RKO (cell line): ENCODE measurements around the gene WARS2.
"Not testable (repeated sequence)": the region's sequence is repeated elsewhere in the genome, so short reads cannot be mapped to it uniquely, and the experiment has no call there.

ENCODE experiments used
- DNase-seq: peaks from one replicate; pipeline ENCODE4 v3.0.0-alpha.2; 2016; ENCODE audit warnings: low spot score

The WARS2 gene

GRCh38 chr1:119139403-119139802, 1.1 kb downstream of the WARS2 start:
- no peak for DNase-seq

- no peak for DNase-seq
These were observed 4.1 kb downstream of the WARS2 start for GRCh38 chr1:119136401-119136800.

- no peak for DNase-seq
These were observed 6.5 kb downstream of the WARS2 start for GRCh38 chr1:119133987-119134386.

- no peak for DNase-seq
These were observed 8.3 kb downstream of the WARS2 start for GRCh38 chr1:119132179-119132578.

- DNase-seq, result no peak
These were observed 14.6 kb downstream of the WARS2 start for GRCh38 chr1:119125874-119126273.

GRCh38 chr1:119124764-119125163, 15.7 kb downstream of the WARS2 start:
- DNase-seq, result no peak

GRCh38 chr1:119121872-119122271, 18.6 kb downstream of the WARS2 start:
- not testable (repeated sequence) for DNase-seq

GRCh38 chr1:119116725-119117124, 23.7 kb downstream of the WARS2 start:
- no peak for DNase-seq

- DNase-seq, result no peak
These were observed 24.7 kb downstream of the WARS2 start for GRCh38 chr1:119115736-119116135.

GRCh38 chr1:119115311-119115710, 25.1 kb downstream of the WARS2 start:
- no peak for DNase-seq

GRCh38 chr1:119114786-119115185, 25.7 kb downstream of the WARS2 start:
- no peak for DNase-seq

- peak; percentile 43 for DNase-seq
These were observed 27.7 kb downstream of the WARS2 start for GRCh38 chr1:119112791-119113190.

- DNase-seq, result no peak
These were observed 28.2 kb downstream of the WARS2 start for GRCh38 chr1:119112244-119112643.

- DNase-seq, result no peak
These were observed 31.5 kb downstream of the WARS2 start for GRCh38 chr1:119108988-119109387.

GRCh38 chr1:119103764-119104163, 36.7 kb downstream of the WARS2 start:
- no peak for DNase-seq

- DNase-seq, result no peak
These were observed 38.4 kb downstream of the WARS2 start for GRCh38 chr1:119102051-119102450.

GRCh38 chr1:119101563-119101962, 38.9 kb downstream of the WARS2 start:
- DNase-seq, result no peak

GRCh38 chr1:119099775-119100174, 40.7 kb downstream of the WARS2 start:
- DNase-seq, result no peak

- DNase-seq, result no peak
These were observed 43.1 kb downstream of the WARS2 start for GRCh38 chr1:119097380-119097779.

GRCh38 chr1:119093721-119094120, 46.7 kb downstream of the WARS2 start:
- no peak for DNase-seq

GRCh38 chr1:119091618-119092017, 48.8 kb downstream of the WARS2 start:
- no peak for DNase-seq

GRCh38 chr1:119090250-119090649, 50.2 kb downstream of the WARS2 start:
- no peak for DNase-seq

- no peak for DNase-seq
These were observed 53.6 kb downstream of the WARS2 start for GRCh38 chr1:119086830-119087229.

- DNase-seq, result no peak
These were observed 55.7 kb downstream of the WARS2 start for GRCh38 chr1:119084798-119085197.

GRCh38 chr1:119083980-119084379, 56.5 kb downstream of the WARS2 start:
- no peak for DNase-seq
